HFFc6 (cell line): Measurements from ENCODE around the gene GRK6. TPM values are rescaled to one million over a fixed set of nuclear protein-coding genes. Genes with fewer than 3 reads are reported as not detected.
A peak's percentile ranks its signal among the peaks of the same experiment; 100 is the strongest.

ENCODE experiments used
- DNase-seq: peaks from one replicate; pipeline ENCODE4 v3.0.0-alpha.2; 2018
- H3K27ac Mint-ChIP-seq: 2 replicates; pipeline ENCODE4 v1.8.0; 2020; ENCODE audit warnings: mild to moderate bottlenecking, mixed read lengths
- H3K27me3 Mint-ChIP-seq: 2 replicates; pipeline ENCODE4 v1.8.0; 2021; ENCODE audit warnings: mild to moderate bottlenecking, moderate library complexity, mixed read lengths; ENCODE audit not compliant: insufficient read depth
- H3K36me3 Mint-ChIP-seq: 2 replicates; pipeline ENCODE4 v1.8.0; 2021; ENCODE audit warnings: low read depth, mixed read lengths
- H3K4me1 Mint-ChIP-seq: 2 replicates; pipeline ENCODE4 v1.8.0; 2020; ENCODE audit warnings: low read depth, mixed read lengths
- H3K4me3 Mint-ChIP-seq: 2 replicates; pipeline ENCODE4 v1.8.0; 2020; ENCODE audit warnings: mild to moderate bottlenecking, moderate library complexity, mixed read lengths
- H3K9me3 Mint-ChIP-seq: 2 replicates; pipeline ENCODE4 v1.8.0; 2020; ENCODE audit warnings: mild to moderate bottlenecking, mixed read lengths
- total RNA-seq, 6 experiments: library from RNA; stranded (reverse); fragmentation: NEBNext Ultra II Directional; extraction: Animal tissue kit (Norgen Biotek cat#: 25700); gene quantifications; 2 replicates in 1 of 6; 3 replicates in 5 of 6; pipeline ENCODE4 v1.2.3, GENCODE V29; 2021
- TF ChIP-seq, protein P1 (sequence below): fragments of 200-600 bp; sonication (generic); IDR thresholded peaks from 2 replicates; pipeline ENCODE4 v1.5.0; 2021; ENCODE audit warnings: antibody characterized with exemption, mild to moderate bottlenecking

The GRK6 gene
- total RNA-seq, 6 experiments from 2014 or later = 25.8 to 30.7 (median 28.0) TPM

DNA sequence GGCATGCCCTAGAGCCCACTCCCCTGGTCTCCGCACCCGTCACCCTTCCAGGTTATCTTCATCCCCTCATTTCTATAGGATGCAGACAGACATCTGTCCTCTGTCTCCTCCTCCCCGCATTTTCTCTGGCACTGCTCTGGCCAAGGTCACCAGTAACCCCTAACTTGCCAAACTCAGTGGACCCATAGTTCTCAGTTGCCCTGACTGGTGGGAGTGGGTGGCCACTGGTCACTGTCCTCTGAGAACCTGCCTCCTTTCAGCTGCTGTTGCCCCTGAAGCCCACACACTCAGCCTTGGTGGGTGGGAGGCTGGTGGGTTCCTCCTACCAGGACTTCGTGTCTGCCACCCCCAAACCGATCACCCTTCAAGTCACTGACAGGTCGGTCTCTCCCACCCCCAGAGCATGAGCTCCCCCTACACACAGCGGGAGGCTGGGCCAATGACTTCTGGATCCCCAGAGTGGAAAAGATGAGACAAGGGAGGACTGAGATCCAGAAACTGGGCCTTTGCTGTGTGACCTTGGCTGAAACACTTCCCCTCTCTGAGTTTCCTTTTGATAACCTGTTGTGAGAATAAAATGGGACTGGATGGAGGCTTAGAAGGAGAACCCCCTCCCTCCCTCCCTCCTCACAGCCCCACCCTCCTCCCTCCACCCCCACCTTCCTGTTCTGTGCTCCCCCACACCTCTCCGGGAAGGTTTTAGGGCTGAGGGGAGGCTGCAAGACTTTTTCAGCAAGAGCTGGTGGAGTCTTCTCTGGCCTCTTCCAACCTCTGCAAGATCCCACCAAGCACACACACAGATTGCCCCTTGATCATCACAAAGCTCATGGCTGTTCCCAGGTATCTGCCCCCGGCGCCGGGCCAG lies 49.3 kb downstream of the GRK6 start:
- peaks cover 9% of the 10 kb centered on the region for H3K36me3 Mint-ChIP-seq
- peaks cover 9% of the 10 kb centered on the region; the same call in 1 of the 2 replicates for H3K9me3 Mint-ChIP-seq
- H3K4me3 Mint-ChIP-seq = peak overlapping the region; percentile 60
- H3K27me3 Mint-ChIP-seq = peaks cover 68% of the 10 kb centered on the region
- DNase-seq = no peak
- TF ChIP-seq, protein P1, sequence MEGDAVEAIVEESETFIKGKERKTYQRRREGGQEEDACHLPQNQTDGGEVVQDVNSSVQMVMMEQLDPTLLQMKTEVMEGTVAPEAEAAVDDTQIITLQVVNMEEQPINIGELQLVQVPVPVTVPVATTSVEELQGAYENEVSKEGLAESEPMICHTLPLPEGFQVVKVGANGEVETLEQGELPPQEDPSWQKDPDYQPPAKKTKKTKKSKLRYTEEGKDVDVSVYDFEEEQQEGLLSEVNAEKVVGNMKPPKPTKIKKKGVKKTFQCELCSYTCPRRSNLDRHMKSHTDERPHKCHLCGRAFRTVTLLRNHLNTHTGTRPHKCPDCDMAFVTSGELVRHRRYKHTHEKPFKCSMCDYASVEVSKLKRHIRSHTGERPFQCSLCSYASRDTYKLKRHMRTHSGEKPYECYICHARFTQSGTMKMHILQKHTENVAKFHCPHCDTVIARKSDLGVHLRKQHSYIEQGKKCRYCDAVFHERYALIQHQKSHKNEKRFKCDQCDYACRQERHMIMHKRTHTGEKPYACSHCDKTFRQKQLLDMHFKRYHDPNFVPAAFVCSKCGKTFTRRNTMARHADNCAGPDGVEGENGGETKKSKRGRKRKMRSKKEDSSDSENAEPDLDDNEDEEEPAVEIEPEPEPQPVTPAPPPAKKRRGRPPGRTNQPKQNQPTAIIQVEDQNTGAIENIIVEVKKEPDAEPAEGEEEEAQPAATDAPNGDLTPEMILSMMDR = no peak
- peak overlapping the region; percentile 42 for H3K27ac Mint-ChIP-seq
- peaks cover 74% of the 10 kb centered on the region for H3K4me1 Mint-ChIP-seq

DNA sequence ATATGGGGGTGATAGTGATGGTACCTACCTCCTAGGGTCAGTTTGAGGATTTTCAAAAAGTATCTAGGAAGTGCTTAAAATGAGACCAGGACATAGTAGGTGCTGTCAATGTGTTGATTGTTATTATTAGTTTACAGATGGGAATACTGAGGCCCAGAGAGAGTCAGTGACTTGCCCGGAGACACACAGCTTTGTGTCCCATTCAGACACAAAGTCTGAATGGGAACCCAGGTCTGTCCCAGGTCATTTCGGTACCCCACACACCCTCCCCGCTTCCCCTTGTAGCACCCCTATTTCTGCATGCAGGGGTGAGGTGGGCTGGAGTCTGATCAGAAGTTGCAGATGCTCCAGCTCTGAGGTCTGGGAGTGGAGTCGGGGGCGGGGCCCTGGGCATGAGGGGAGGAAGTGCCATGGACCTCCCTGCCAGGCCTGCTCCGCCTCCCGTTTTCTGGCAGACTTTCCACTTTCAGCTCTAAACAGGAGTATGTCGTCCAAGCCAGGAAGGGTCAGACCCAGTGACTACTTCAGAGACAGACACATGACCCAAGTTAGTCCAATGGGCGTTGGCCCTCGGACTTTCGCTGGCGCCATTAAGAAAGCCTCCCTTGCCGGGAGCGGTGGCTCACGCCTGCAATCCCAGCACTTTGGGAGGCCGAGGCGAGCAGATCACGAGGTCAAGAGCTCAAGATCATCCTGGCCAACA lies 50.2 kb downstream of the GRK6 start:
- Mint-ChIP-seq H3K4me1 (peaks cover 68% of the 10 kb centered on the region), H3K27ac (peak overlapping the region; percentile 42), H3K4me3 (peak overlapping the region; percentile 5), H3K36me3 (peaks cover 11% of the 10 kb centered on the region), H3K9me3 (peaks cover 9% of the 10 kb centered on the region; the same call in 1 of the 2 replicates), H3K27me3 (peaks cover 65% of the 10 kb centered on the region)
- TF ChIP-seq, protein P1 = no peak
- peak; percentile 55 for DNase-seq

DNA sequence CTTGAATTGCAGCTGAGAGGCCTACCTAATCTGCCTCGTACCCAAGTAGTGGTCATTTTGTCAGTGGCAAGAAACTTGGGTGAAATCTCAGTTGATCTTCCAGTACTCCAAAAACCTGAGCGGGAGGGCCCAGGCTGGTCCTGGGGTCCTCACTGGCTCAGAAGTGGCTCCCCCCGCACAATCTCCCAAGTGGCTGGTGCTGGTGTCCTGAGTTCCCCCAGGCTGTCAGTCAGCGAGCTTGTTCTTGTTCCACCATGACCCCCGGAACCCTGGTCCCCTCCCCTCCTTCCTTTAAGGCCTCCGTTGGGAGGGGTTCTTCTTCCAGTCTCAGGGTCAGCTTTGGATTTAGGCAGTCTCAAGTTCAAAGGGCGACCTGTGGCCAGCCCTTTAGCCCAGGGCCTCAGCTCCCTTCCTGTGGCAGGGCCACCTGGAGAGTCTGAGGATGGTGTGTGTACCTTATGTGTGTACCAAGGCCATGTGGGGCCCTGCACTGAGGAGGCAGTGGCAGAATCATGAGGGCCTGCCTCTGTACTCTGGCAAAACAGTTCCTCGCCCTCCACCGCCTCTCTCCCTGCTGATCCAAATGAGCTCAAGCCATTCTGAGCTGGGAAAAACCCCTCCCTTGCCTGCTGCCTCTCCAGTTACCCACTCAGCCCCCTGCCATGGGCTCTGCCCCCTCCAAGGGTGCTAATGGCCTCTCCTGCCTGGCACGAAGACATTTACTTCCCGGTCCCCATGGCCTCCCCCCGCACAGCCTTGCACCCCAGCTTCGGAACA lies 51.4 kb downstream of the GRK6 start:
- TF ChIP-seq, protein P1 = no peak
- Mint-ChIP-seq H3K27me3 (peaks cover 71% of the 10 kb centered on the region), H3K4me3 (peak overlapping the region; percentile 48; the same call in 1 of the 2 replicates), H3K27ac (peak overlapping the region; percentile 83), H3K9me3 (peaks cover 14% of the 10 kb centered on the region; the same call in 1 of the 2 replicates), H3K36me3 (peaks cover 22% of the 10 kb centered on the region), H3K4me1 (peaks cover 74% of the 10 kb centered on the region)
- no peak for DNase-seq

DNA sequence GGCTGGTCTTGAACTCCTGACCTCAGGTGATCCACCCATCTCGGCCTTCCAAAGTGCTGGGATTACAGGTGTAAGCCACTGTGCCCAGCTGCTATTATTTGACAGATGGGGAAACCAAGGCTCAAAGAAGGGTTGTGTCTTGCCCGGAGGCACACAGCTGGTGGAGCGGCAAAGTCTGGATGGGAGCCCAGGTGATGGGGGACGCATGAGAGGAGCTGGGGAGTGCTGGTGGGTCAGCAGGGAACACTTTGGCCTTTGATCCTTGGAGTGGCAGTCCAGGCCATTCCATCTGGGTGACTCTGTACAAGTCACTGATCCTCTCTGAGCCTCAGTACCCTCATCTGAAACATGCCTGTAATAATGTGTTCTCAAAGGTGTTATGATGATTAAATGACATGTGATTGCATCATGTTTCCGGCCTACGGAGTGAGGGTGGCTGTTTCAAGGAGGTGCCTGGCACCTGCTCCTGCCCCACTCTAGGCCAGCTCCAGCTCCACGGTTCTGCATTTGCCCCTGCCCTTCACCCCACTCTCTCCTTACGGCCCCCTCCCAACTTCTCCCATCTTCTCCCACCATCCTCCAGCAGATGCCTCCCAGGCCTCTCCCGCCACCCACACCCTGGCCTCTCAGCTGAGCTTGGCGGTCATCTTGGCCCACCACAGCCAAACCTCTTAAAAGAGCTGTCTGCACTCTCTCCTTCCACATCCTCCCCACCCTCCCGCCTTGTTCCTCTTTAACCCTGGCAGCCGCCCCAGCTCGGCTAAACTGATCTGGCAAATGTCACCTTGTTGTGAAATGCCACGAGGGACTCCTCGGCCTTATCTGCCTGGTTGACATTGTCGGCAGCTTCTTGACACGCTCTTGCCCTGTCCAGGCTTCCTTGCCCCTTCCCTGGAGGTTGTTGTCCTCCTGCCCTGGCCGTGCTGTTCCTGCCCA lies 52.5 kb downstream of the GRK6 start:
- Mint-ChIP-seq H3K27ac (peak overlapping the region; percentile 83), H3K27me3 (peaks cover 76% of the 10 kb centered on the region), H3K4me1 (peaks cover 82% of the 10 kb centered on the region), H3K36me3 (peaks cover 31% of the 10 kb centered on the region), H3K4me3 (peak overlapping the region; percentile 48; the same call in 1 of the 2 replicates), H3K9me3 (peaks cover 14% of the 10 kb centered on the region)
- TF ChIP-seq, protein P1 = no peak
- no peak for DNase-seq
